ENCODE measurements around the gene CNKSR1. TPM values are rescaled to one million over a fixed set of nuclear protein-coding genes. Genes with fewer than 3 reads are reported as not detected.

CNKSR1 gene
- total and polyA plus RNA-seq, 2 of the 8 experiments (the other 6 are each of a cell fraction or from before 2014, with no cell fraction given) = 13.9 to 14.5 TPM

DNA sequence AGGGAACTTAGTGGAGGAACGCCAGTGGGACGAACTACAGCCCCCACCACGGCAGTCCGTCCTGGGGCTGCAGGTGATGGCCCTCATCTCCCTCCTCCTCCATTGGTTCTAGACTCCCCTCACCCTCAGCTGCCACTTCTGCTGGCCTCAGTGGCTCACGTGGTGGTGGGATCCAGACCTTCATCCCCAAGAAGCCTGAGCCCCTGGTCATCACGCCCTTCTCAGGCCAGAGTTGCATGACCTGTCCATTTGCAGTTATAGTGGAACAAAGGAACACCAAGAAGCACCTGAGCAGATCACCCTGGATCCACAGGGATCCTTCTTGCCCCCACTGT is 31.4 kb upstream of the CNKSR1 start (continued):
- TF ChIP-seq, protein P1, sequence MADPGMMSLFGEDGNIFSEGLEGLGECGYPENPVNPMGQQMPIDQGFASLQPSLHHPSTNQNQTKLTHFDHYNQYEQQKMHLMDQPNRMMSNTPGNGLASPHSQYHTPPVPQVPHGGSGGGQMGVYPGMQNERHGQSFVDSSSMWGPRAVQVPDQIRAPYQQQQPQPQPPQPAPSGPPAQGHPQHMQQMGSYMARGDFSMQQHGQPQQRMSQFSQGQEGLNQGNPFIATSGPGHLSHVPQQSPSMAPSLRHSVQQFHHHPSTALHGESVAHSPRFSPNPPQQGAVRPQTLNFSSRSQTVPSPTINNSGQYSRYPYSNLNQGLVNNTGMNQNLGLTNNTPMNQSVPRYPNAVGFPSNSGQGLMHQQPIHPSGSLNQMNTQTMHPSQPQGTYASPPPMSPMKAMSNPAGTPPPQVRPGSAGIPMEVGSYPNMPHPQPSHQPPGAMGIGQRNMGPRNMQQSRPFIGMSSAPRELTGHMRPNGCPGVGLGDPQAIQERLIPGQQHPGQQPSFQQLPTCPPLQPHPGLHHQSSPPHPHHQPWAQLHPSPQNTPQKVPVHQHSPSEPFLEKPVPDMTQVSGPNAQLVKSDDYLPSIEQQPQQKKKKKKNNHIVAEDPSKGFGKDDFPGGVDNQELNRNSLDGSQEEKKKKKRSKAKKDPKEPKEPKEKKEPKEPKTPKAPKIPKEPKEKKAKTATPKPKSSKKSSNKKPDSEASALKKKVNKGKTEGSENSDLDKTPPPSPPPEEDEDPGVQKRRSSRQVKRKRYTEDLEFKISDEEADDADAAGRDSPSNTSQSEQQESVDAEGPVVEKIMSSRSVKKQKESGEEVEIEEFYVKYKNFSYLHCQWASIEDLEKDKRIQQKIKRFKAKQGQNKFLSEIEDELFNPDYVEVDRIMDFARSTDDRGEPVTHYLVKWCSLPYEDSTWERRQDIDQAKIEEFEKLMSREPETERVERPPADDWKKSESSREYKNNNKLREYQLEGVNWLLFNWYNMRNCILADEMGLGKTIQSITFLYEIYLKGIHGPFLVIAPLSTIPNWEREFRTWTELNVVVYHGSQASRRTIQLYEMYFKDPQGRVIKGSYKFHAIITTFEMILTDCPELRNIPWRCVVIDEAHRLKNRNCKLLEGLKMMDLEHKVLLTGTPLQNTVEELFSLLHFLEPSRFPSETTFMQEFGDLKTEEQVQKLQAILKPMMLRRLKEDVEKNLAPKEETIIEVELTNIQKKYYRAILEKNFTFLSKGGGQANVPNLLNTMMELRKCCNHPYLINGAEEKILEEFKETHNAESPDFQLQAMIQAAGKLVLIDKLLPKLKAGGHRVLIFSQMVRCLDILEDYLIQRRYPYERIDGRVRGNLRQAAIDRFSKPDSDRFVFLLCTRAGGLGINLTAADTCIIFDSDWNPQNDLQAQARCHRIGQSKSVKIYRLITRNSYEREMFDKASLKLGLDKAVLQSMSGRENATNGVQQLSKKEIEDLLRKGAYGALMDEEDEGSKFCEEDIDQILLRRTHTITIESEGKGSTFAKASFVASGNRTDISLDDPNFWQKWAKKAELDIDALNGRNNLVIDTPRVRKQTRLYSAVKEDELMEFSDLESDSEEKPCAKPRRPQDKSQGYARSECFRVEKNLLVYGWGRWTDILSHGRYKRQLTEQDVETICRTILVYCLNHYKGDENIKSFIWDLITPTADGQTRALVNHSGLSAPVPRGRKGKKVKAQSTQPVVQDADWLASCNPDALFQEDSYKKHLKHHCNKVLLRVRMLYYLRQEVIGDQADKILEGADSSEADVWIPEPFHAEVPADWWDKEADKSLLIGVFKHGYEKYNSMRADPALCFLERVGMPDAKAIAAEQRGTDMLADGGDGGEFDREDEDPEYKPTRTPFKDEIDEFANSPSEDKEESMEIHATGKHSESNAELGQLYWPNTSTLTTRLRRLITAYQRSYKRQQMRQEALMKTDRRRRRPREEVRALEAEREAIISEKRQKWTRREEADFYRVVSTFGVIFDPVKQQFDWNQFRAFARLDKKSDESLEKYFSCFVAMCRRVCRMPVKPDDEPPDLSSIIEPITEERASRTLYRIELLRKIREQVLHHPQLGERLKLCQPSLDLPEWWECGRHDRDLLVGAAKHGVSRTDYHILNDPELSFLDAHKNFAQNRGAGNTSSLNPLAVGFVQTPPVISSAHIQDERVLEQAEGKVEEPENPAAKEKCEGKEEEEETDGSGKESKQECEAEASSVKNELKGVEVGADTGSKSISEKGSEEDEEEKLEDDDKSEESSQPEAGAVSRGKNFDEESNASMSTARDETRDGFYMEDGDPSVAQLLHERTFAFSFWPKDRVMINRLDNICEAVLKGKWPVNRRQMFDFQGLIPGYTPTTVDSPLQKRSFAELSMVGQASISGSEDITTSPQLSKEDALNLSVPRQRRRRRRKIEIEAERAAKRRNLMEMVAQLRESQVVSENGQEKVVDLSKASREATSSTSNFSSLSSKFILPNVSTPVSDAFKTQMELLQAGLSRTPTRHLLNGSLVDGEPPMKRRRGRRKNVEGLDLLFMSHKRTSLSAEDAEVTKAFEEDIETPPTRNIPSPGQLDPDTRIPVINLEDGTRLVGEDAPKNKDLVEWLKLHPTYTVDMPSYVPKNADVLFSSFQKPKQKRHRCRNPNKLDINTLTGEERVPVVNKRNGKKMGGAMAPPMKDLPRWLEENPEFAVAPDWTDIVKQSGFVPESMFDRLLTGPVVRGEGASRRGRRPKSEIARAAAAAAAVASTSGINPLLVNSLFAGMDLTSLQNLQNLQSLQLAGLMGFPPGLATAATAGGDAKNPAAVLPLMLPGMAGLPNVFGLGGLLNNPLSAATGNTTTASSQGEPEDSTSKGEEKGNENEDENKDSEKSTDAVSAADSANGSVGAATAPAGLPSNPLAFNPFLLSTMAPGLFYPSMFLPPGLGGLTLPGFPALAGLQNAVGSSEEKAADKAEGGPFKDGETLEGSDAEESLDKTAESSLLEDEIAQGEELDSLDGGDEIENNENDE (IDR thresholded peaks at IDR 0.05; ENCODE audit: insufficient replicate concordance, low read length) = no peak
- TF ChIP-seq SUZ12 (IDR thresholded peaks at IDR 0.05; ENCODE audit: low read length) = no peak
- TF ChIP-seq EP300 (IDR thresholded peaks at IDR 0.05; ENCODE audit: borderline replicate concordance in 1 of 2, low read depth in 2 of 2, low read length in 2 of 2) = no peak
- TF ChIP-seq RXRA (IDR thresholded peaks at IDR 0.05; ENCODE audit: insufficient read depth, low read depth, low read length) = no peak
- TF ChIP-seq SIX5 (IDR thresholded peaks at IDR 0.05; ENCODE audit: low read depth, low read length) = no peak
- TF ChIP-seq TBP (IDR thresholded peaks at IDR 0.05; ENCODE audit: low read depth, low read length) = no peak
- no peak for TF ChIP-seq CEBPB (IDR thresholded peaks at IDR 0.05; ENCODE audit: low read depth, low read length)
- TF ChIP-seq NRF1 (IDR thresholded peaks at IDR 0.05; ENCODE audit: low read depth, low read length) = no peak
- TF ChIP-seq PHF8 (conservative IDR thresholded peaks at IDR 0.05; ENCODE audit: low read depth, low read length) = no peak
